Endothelial cell of umbilical vein (primary cell): ENCODE results near the gene SNX22.

Experiments used
- EZH2 ChIP-seq: IDR thresholded peaks from 2 replicates; pipeline ENCODE4 v1.6.1; 2012; ENCODE audit warnings: borderline replicate concordance, low read depth, mild to moderate bottlenecking, moderate library complexity, low read length, inconsistent platforms; ENCODE audit not compliant: severe bottlenecking
- GATA2 ChIP-seq: IDR thresholded peaks from 2 replicates; pipeline ENCODE4 v1.7.0; 2011; ENCODE audit warnings: low read depth, mild to moderate bottlenecking, moderate library complexity, mixed read lengths, low read length; ENCODE audit not compliant: insufficient read length, insufficient read depth
- JUN ChIP-seq: IDR thresholded peaks from 2 replicates; pipeline ENCODE4 v1.6.1; 2011; ENCODE audit warnings: borderline replicate concordance, low read depth; ENCODE audit not compliant: insufficient read length, insufficient read depth
- MAX ChIP-seq: IDR thresholded peaks from 2 replicates; pipeline ENCODE4 v1.6.1; 2011; ENCODE audit not compliant: insufficient read depth, insufficient read length
- MYC ChIP-seq: IDR thresholded peaks from one replicate; pipeline ENCODE4 v1.6.1; 2011; ENCODE audit warnings: mild to moderate bottlenecking, low read depth, low read length
- POLR2A ChIP-seq: IDR thresholded peaks from 2 replicates; pipeline ENCODE4 v1.6.1; 2012; ENCODE audit warnings: low read depth, mild to moderate bottlenecking, control low read depth, low read length
- TF ChIP-seq, protein P1 (sequence below), 2 donors: IDR thresholded peaks; 1 replicate in 1 of 2; 2 replicates in 1 of 2; pipeline ENCODE4 v1.5.1; 2011; ENCODE audit warnings: low read length in 2 of 2, mild to moderate bottlenecking in 2 of 2, moderate library complexity in 2 of 2, control low read depth in 1 of 2, inconsistent platforms in 1 of 2, low read depth in 1 of 2; ENCODE audit not compliant: insufficient read depth in 1 of 2; ENCODE audit errors: extremely low read depth in 1 of 2

DNA sequence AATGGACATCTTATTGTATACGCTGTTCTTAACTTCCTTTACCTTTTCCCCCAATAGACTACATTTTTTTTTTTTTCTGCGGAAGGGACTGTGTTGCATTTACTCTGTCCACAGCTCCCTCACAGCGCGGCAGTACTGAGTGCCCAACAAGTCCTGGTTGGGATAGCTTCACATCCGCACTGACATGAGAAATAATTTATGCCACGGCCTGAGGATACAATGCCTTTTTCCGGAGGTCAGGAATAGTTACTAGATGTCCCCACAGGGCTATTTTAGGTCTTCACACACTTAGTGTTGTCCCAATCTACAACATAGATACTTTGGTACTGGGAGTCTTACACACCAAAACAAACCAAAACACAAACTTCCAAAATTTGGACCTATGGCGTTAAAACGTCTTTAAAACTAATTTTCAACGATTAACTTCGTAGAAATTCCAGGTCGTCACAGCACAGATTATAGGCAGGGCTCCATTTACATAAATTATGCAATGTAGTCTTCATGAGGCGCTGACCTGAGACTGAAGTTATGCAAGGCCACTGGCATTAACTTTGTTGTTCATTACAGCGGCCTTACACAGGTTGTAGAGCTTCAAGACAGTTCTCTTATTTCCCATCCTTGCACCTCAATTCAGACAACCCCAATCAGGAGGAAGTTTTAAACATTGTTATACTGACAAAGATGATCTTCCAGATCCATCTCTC, 12.3 kb downstream of the SNX22 start:
- TF ChIP-seq, protein P1, sequence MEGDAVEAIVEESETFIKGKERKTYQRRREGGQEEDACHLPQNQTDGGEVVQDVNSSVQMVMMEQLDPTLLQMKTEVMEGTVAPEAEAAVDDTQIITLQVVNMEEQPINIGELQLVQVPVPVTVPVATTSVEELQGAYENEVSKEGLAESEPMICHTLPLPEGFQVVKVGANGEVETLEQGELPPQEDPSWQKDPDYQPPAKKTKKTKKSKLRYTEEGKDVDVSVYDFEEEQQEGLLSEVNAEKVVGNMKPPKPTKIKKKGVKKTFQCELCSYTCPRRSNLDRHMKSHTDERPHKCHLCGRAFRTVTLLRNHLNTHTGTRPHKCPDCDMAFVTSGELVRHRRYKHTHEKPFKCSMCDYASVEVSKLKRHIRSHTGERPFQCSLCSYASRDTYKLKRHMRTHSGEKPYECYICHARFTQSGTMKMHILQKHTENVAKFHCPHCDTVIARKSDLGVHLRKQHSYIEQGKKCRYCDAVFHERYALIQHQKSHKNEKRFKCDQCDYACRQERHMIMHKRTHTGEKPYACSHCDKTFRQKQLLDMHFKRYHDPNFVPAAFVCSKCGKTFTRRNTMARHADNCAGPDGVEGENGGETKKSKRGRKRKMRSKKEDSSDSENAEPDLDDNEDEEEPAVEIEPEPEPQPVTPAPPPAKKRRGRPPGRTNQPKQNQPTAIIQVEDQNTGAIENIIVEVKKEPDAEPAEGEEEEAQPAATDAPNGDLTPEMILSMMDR (IDR thresholded peaks at IDR 0.05; ENCODE audit: extremely low read depth in 1 of 2, insufficient read depth in 1 of 2, low read depth in 1 of 2, low read length in 2 of 2): no peak
- TF ChIP-seq MYC (no peak), MAX (no peak), POLR2A (no peak), EZH2 (no peak), JUN (no peak), GATA2 (no peak)
